SK-N-SH treated with all-trans-retinoic acid at 6 μM for 48 hours (cell line): ENCODE measurements around the gene KCNA2.
A peak's percentile ranks its signal among the peaks of the same experiment; 100 is the strongest.

ENCODE experiments used
- ATAC-seq: fragments of 200-7000 bp; cut with Tn5 transposase; 3 replicates; pipeline ENCODE4 v1.9.1; 2020; ENCODE audit warnings: mild to moderate bottlenecking, moderate library complexity
- ARNTL ChIP-seq: fragments of 450-650 bp; formaldehyde crosslinking; IDR thresholded peaks from 2 replicates; pipeline ENCODE4 v1.5.0; 2020; ENCODE audit warnings: low read depth, mild to moderate bottlenecking, moderate library complexity, borderline replicate concordance
- BACH2 ChIP-seq: fragments of 250-450 bp; sonication (Bioruptor Pico); IDR thresholded peaks from 2 replicates; pipeline ENCODE4 v1.9.0; 2021; ENCODE audit warnings: mild to moderate bottlenecking, borderline replicate concordance
- CSDC2 ChIP-seq: fragments of 250-450 bp; sonication (Bioruptor Pico); IDR thresholded peaks from 2 replicates; pipeline ENCODE4 v1.5.0; 2020; ENCODE audit warnings: mild to moderate bottlenecking, moderate library complexity
- CSRNP3 ChIP-seq: fragments of 250-450 bp; sonication (Bioruptor Pico); IDR thresholded peaks from 2 replicates; pipeline ENCODE4 v1.5.1; 2021; ENCODE audit warnings: mild to moderate bottlenecking, moderate library complexity
- ESRRG ChIP-seq: fragments of 250-450 bp; sonication (Bioruptor Pico); IDR thresholded peaks from 2 replicates; pipeline ENCODE4 v1.6.1; 2021; ENCODE audit warnings: mild to moderate bottlenecking
- ISL1 ChIP-seq: fragments of 250-450 bp; sonication (Bioruptor Pico); IDR thresholded peaks from 2 replicates; pipeline ENCODE4 v2.1.2; 2022; ENCODE audit warnings: mild to moderate bottlenecking, moderate library complexity
- PPARA ChIP-seq: fragments of 250-450 bp; sonication (Bioruptor Pico); IDR thresholded peaks from 2 replicates; pipeline ENCODE4 v1.5.0; 2020; ENCODE audit warnings: mild to moderate bottlenecking, borderline replicate concordance
- RARB ChIP-seq: fragments of 250-450 bp; sonication (Bioruptor Pico); IDR thresholded peaks from 2 replicates; pipeline ENCODE4 v1.8.0; 2021; ENCODE audit warnings: mild to moderate bottlenecking, moderate library complexity
- SNAI2 ChIP-seq: fragments of 250-450 bp; sonication (Bioruptor Pico); IDR thresholded peaks from 2 replicates; pipeline ENCODE4 v1.5.0; 2020; ENCODE audit warnings: mild to moderate bottlenecking, moderate library complexity
- TCF4 ChIP-seq: fragments of 250-450 bp; sonication (Bioruptor Pico); IDR thresholded peaks from 2 replicates; pipeline ENCODE4 v1.8.0; 2021; ENCODE audit warnings: mild to moderate bottlenecking, moderate library complexity, borderline replicate concordance
- ZC3H10 ChIP-seq: fragments of 250-450 bp; sonication (Bioruptor Pico); IDR thresholded peaks from 2 replicates; pipeline ENCODE4 v1.5.1; 2021; ENCODE audit warnings: mild to moderate bottlenecking, moderate library complexity
- ZFP3 ChIP-seq: fragments of 250-450 bp; sonication (Bioruptor Pico); IDR thresholded peaks from 2 replicates; pipeline ENCODE4 v1.5.0; 2020; ENCODE audit warnings: mild to moderate bottlenecking, moderate library complexity
- ZFP30 ChIP-seq: fragments of 450-650 bp; formaldehyde crosslinking; IDR thresholded peaks from 2 replicates; pipeline ENCODE4 v1.5.0; 2022; ENCODE audit warnings: mild to moderate bottlenecking, moderate library complexity
- ZNF565 ChIP-seq: fragments of 450-650 bp; formaldehyde crosslinking; conservative IDR thresholded peaks from 2 replicates; pipeline ENCODE4 v1.5.0; 2020; ENCODE audit warnings: low read depth, mild to moderate bottlenecking, moderate library complexity
- ZNF70 ChIP-seq: fragments of 450-650 bp; formaldehyde crosslinking; IDR thresholded peaks from 2 replicates; pipeline ENCODE4 v1.5.0; 2020; ENCODE audit warnings: mild to moderate bottlenecking, moderate library complexity
- ZNF8 ChIP-seq: fragments of 450-650 bp; formaldehyde crosslinking; IDR thresholded peaks from 2 replicates; pipeline ENCODE4 v1.5.0; 2020; ENCODE audit warnings: mild to moderate bottlenecking, moderate library complexity
- TF ChIP-seq, protein P1 (sequence below): fragments of 250-450 bp; sonication (Bioruptor Pico); IDR thresholded peaks from 2 replicates; pipeline ENCODE4 v1.5.1; 2020; ENCODE audit warnings: low read depth, mild to moderate bottlenecking, moderate library complexity
- TF ChIP-seq, protein P2 (sequence below): fragments of 250-450 bp; sonication (Bioruptor Pico); IDR thresholded peaks from 2 replicates; pipeline ENCODE4 v1.8.0; 2020; ENCODE audit warnings: mild to moderate bottlenecking, moderate library complexity, borderline replicate concordance
- TF ChIP-seq, protein P3 (sequence below): fragments of 250-450 bp; sonication (Bioruptor Pico); IDR thresholded peaks from 2 replicates; pipeline ENCODE4 v1.5.0; 2020; ENCODE audit warnings: mild to moderate bottlenecking, moderate library complexity

KCNA2 gene

GRCh38 chr1:110616587-110616986 lies 10.4 kb upstream of the KCNA2 start:
- no peak for ATAC-seq
- TF ChIP-seq ZC3H10 (CRISPR knock-in tag), result no peak
- TF ChIP-seq, protein P1, sequence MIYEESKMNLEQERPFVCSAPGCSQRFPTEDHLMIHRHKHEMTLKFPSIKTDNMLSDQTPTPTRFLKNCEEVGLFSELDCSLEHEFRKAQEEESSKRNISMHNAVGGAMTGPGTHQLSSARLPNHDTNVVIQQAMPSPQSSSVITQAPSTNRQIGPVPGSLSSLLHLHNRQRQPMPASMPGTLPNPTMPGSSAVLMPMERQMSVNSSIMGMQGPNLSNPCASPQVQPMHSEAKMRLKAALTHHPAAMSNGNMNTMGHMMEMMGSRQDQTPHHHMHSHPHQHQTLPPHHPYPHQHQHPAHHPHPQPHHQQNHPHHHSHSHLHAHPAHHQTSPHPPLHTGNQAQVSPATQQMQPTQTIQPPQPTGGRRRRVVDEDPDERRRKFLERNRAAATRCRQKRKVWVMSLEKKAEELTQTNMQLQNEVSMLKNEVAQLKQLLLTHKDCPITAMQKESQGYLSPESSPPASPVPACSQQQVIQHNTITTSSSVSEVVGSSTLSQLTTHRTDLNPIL (CRISPR knock-in tag), result no peak
- no peak for TF ChIP-seq CSDC2

GRCh38 chr1:110615548-110616130 lies 9.5 kb upstream of the KCNA2 start:
- ATAC-seq, result peak; percentile 83
- TF ChIP-seq, protein P1 (CRISPR knock-in tag), result no peak
- TF ChIP-seq, protein P2, sequence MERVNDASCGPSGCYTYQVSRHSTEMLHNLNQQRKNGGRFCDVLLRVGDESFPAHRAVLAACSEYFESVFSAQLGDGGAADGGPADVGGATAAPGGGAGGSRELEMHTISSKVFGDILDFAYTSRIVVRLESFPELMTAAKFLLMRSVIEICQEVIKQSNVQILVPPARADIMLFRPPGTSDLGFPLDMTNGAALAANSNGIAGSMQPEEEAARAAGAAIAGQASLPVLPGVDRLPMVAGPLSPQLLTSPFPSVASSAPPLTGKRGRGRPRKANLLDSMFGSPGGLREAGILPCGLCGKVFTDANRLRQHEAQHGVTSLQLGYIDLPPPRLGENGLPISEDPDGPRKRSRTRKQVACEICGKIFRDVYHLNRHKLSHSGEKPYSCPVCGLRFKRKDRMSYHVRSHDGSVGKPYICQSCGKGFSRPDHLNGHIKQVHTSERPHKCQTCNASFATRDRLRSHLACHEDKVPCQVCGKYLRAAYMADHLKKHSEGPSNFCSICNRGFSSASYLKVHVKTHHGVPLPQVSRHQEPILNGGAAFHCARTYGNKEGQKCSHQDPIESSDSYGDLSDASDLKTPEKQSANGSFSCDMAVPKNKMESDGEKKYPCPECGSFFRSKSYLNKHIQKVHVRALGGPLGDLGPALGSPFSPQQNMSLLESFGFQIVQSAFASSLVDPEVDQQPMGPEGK (CRISPR knock-in tag), result no peak
- TF ChIP-seq CSRNP3 (no peak), CSDC2 (no peak), ZNF8 (no peak), RARB (CRISPR knock-in tag) (no peak), ISL1 (no peak)

GRCh38 chr1:110612060-110612745 lies 6.0 kb upstream of the KCNA2 start:
- no peak for TF ChIP-seq ZFP3 (CRISPR knock-in tag)
- TF ChIP-seq, protein P1 (CRISPR knock-in tag), result no peak
- TF ChIP-seq ZFP30 (CRISPR knock-in tag), result no peak
- no peak for TF ChIP-seq TCF4 (CRISPR knock-in tag)
- TF ChIP-seq ZNF70 (CRISPR knock-in tag), result no peak
- no peak for TF ChIP-seq ZNF565 (CRISPR knock-in tag)
- no peak for TF ChIP-seq ISL1
- ATAC-seq, result no peak

DNA sequence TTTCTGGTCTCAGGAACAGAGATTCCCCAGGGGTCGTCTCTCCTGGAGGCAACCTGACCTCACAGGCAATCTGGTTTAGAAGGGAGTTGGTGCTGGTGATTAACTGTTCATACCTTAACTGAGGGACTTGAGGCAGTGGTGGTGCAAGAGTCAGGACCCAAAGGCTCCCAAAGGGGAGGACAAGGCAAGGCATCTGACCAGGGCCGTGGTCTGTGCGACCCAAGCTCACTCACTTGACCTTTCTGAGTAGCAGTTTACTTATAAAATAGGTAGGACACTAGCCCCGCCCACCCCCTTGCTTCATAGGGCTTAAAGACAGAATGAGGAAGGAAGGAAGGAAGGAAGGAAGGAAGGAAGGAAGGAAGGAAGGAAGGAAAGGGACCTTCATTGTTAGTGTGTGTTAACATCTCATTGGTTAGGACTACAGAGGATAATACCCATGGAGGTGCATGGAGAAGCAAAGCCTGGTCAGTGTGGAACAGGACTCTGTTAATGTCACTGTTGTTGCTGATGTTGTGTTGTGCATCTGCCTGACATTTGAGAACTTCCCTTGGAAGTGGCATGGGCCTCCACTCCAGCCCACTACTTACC lies 4.6 kb upstream of the KCNA2 start:
- ATAC-seq, result no peak
- TF ChIP-seq CSDC2 (no peak), ZNF8 (no peak), ARNTL (CRISPR knock-in tag) (no peak), TCF4 (CRISPR knock-in tag) (no peak), ESRRG (CRISPR knock-in tag) (no peak), CSRNP3 (no peak), SNAI2 (CRISPR knock-in tag) (no peak), BACH2 (CRISPR knock-in tag) (no peak), PPARA (no peak)
- TF ChIP-seq, protein P3, sequence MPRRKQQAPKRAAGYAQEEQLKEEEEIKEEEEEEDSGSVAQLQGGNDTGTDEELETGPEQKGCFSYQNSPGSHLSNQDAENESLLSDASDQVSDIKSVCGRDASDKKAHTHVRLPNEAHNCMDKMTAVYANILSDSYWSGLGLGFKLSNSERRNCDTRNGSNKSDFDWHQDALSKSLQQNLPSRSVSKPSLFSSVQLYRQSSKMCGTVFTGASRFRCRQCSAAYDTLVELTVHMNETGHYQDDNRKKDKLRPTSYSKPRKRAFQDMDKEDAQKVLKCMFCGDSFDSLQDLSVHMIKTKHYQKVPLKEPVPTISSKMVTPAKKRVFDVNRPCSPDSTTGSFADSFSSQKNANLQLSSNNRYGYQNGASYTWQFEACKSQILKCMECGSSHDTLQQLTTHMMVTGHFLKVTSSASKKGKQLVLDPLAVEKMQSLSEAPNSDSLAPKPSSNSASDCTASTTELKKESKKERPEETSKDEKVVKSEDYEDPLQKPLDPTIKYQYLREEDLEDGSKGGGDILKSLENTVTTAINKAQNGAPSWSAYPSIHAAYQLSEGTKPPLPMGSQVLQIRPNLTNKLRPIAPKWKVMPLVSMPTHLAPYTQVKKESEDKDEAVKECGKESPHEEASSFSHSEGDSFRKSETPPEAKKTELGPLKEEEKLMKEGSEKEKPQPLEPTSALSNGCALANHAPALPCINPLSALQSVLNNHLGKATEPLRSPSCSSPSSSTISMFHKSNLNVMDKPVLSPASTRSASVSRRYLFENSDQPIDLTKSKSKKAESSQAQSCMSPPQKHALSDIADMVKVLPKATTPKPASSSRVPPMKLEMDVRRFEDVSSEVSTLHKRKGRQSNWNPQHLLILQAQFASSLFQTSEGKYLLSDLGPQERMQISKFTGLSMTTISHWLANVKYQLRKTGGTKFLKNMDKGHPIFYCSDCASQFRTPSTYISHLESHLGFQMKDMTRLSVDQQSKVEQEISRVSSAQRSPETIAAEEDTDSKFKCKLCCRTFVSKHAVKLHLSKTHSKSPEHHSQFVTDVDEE, result no peak
- TF ChIP-seq, protein P1 (CRISPR knock-in tag), result no peak
